Measurements from ENCODE around the gene TMEM147. TPM values are rescaled to one million over a fixed set of nuclear protein-coding genes. Genes with fewer than 3 reads are reported as not detected.

The TMEM147 gene
- total and polyA plus RNA-seq, 10 of the 15 experiments (the other 5 are each of a cell fraction or from before 2014, with no cell fraction given): 53.4 to 145 (median 79.3) TPM

GRCh38 chr19:35552534-35553384, 7.3 kb downstream of the TMEM147 start (continued):
- TF ChIP-seq, protein P1, sequence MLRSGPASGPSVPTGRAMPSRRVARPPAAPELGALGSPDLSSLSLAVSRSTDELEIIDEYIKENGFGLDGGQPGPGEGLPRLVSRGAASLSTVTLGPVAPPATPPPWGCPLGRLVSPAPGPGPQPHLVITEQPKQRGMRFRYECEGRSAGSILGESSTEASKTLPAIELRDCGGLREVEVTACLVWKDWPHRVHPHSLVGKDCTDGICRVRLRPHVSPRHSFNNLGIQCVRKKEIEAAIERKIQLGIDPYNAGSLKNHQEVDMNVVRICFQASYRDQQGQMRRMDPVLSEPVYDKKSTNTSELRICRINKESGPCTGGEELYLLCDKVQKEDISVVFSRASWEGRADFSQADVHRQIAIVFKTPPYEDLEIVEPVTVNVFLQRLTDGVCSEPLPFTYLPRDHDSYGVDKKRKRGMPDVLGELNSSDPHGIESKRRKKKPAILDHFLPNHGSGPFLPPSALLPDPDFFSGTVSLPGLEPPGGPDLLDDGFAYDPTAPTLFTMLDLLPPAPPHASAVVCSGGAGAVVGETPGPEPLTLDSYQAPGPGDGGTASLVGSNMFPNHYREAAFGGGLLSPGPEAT (IDR thresholded peaks at IDR 0.05; ENCODE audit: low read depth): no peak
- no peak for TF ChIP-seq ZNF622 (IDR thresholded peaks at IDR 0.05)
- TF ChIP-seq, protein P2, sequence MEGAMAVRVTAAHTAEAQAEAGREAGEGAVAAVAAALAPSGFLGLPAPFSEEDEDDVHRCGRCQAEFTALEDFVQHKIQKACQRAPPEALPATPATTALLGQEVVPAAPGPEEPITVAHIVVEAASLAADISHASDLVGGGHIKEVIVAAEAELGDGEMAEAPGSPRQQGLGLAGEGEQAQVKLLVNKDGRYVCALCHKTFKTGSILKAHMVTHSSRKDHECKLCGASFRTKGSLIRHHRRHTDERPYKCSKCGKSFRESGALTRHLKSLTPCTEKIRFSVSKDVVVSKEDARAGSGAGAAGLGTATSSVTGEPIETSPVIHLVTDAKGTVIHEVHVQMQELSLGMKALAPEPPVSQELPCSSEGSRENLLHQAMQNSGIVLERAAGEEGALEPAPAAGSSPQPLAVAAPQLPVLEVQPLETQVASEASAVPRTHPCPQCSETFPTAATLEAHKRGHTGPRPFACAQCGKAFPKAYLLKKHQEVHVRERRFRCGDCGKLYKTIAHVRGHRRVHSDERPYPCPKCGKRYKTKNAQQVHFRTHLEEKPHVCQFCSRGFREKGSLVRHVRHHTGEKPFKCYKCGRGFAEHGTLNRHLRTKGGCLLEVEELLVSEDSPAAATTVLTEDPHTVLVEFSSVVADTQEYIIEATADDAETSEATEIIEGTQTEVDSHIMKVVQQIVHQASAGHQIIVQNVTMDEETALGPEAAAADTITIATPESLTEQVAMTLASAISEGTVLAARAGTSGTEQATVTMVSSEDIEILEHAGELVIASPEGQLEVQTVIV (IDR thresholded peaks at IDR 0.05; ENCODE audit: borderline replicate concordance, partially characterized antibody): no peak
- no peak for TF ChIP-seq SP1 (IDR thresholded peaks at IDR 0.05; ENCODE audit: low read depth, low read length)
- no peak for TF ChIP-seq ZBTB33 (IDR thresholded peaks at IDR 0.05)
- no peak for TF ChIP-seq SUPT20H (IDR thresholded peaks at IDR 0.05; ENCODE audit: borderline replicate concordance, control insufficient read depth, low read depth, low read length)
- no peak for TF ChIP-seq IRF4 (IDR thresholded peaks at IDR 0.05; ENCODE audit: low read depth, low read length)

Measured in GM12878 (cell line).